ENCODE results near the gene BAK1.

DNA sequence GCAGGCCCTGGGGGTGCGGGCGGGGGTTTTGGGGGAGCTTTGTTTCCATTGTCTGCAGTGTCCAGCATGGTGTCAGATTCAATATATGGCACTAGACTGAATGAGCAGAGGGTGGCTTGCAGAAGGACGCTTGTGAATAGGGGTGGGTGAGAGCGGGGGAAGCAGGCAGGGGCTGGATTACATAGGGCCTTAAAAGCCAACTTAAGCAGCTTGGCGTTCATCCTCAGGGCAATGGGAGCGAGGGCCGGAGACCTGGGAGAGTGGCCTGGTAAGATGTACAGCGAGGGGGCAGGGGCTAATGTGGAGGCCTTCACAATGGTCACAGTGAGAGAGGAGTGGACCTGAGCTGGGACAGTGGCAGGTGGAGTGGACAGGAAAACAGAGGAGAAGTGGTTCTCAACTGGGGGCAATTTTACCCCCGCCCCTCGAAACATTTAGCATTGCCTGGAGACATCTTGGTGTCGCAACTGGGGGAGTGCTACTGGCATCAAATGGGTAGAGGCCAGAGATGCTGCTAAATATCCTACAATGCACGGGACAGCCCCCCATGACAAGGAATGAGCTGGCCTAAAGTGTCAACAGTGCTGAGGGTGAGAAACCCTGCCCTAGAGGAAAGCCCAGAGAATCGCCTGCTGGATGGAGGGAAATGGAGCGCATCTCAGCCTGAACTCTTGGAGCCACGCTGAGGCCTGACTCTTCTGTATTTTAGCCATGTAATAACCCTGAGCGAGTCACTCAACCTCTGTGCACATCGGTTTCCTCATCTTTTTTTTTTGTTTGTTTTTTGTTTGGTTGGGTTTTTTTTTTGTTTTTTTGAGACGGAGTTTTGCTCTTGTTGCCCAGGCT is 15.1 kb upstream of the BAK1 start:
- TF ChIP-seq, protein P1, sequence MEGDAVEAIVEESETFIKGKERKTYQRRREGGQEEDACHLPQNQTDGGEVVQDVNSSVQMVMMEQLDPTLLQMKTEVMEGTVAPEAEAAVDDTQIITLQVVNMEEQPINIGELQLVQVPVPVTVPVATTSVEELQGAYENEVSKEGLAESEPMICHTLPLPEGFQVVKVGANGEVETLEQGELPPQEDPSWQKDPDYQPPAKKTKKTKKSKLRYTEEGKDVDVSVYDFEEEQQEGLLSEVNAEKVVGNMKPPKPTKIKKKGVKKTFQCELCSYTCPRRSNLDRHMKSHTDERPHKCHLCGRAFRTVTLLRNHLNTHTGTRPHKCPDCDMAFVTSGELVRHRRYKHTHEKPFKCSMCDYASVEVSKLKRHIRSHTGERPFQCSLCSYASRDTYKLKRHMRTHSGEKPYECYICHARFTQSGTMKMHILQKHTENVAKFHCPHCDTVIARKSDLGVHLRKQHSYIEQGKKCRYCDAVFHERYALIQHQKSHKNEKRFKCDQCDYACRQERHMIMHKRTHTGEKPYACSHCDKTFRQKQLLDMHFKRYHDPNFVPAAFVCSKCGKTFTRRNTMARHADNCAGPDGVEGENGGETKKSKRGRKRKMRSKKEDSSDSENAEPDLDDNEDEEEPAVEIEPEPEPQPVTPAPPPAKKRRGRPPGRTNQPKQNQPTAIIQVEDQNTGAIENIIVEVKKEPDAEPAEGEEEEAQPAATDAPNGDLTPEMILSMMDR (IDR thresholded peaks at IDR 0.05; ENCODE audit: insufficient read depth, low read length) = no peak
- TF ChIP-seq, protein P2, sequence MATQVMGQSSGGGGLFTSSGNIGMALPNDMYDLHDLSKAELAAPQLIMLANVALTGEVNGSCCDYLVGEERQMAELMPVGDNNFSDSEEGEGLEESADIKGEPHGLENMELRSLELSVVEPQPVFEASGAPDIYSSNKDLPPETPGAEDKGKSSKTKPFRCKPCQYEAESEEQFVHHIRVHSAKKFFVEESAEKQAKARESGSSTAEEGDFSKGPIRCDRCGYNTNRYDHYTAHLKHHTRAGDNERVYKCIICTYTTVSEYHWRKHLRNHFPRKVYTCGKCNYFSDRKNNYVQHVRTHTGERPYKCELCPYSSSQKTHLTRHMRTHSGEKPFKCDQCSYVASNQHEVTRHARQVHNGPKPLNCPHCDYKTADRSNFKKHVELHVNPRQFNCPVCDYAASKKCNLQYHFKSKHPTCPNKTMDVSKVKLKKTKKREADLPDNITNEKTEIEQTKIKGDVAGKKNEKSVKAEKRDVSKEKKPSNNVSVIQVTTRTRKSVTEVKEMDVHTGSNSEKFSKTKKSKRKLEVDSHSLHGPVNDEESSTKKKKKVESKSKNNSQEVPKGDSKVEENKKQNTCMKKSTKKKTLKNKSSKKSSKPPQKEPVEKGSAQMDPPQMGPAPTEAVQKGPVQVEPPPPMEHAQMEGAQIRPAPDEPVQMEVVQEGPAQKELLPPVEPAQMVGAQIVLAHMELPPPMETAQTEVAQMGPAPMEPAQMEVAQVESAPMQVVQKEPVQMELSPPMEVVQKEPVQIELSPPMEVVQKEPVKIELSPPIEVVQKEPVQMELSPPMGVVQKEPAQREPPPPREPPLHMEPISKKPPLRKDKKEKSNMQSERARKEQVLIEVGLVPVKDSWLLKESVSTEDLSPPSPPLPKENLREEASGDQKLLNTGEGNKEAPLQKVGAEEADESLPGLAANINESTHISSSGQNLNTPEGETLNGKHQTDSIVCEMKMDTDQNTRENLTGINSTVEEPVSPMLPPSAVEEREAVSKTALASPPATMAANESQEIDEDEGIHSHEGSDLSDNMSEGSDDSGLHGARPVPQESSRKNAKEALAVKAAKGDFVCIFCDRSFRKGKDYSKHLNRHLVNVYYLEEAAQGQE (IDR thresholded peaks at IDR 0.05; ENCODE audit: insufficient replicate concordance, low read depth) = no peak

Measured in HL-60 (cell line).